Measurements from ENCODE around the gene MS4A10.

- TF ChIP-seq CTCF (optimal IDR thresholded peaks at IDR 0.05 in 1 of 3, IDR thresholded peaks at IDR 0.05 in 1 of 3, conservative IDR thresholded peaks at IDR 0.05 in 1 of 3; ENCODE audit: extremely low read depth in 1 of 3, insufficient read depth in 2 of 3, low read length in 3 of 3) (no peak), EZH2 (IDR thresholded peaks at IDR 0.05; ENCODE audit: low read length) (no peak)
These were observed 10.4 kb upstream of the MS4A10 start for GRCh38 chr11:60774726-60775125.
